PC-9 (cell line): ENCODE data around the gene FBXL17.

Source experiments
- EZH2 ChIP-seq: fragments of 200-600 bp; sonication (generic); IDR thresholded peaks from 2 replicates; pipeline ENCODE4 v1.8.0; 2017; ENCODE audit warnings: antibody characterized with exemption, low read depth
- TF ChIP-seq, protein P1 (sequence below): fragments of 200-600 bp; sonication (generic); conservative IDR thresholded peaks from 2 replicates; pipeline ENCODE4 v1.6.1; 2017; ENCODE audit warnings: mixed run types, antibody characterized with exemption, mild to moderate bottlenecking, moderate library complexity

DNA sequence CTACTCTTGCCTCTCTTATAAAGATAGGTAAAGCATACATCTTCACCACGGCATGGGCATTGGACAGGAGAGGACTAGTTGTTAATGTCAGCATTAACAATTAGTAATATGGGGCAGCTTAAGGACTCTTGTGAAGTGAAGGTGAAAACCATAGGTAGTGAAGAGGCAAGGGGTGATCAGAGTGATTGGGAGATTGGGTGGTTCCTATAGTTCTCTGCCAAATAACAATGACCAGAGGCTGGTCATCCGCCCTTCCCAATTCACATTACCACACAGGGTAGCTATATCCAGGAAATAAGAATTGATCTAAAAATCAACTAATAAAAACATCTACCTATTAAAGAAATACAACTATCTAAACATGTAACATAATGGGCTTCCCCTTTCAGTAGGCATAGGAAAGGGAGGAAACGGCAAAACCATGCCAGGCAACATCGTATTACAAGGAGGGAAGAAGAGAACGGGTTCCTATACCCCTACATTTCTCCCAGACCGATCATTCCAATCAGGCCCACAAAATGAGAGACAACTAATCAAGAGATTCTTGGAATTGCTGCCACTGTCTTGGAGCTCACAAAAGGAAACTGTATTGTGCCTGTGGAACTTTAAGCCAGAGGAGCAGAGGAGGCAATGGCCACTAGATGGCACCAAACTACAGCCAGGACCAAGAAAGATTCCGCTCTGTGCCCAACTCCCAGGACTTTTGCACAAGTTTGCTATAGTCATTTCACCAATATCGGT lies 121.6 kb downstream of the FBXL17 start:
- TF ChIP-seq, protein P1, sequence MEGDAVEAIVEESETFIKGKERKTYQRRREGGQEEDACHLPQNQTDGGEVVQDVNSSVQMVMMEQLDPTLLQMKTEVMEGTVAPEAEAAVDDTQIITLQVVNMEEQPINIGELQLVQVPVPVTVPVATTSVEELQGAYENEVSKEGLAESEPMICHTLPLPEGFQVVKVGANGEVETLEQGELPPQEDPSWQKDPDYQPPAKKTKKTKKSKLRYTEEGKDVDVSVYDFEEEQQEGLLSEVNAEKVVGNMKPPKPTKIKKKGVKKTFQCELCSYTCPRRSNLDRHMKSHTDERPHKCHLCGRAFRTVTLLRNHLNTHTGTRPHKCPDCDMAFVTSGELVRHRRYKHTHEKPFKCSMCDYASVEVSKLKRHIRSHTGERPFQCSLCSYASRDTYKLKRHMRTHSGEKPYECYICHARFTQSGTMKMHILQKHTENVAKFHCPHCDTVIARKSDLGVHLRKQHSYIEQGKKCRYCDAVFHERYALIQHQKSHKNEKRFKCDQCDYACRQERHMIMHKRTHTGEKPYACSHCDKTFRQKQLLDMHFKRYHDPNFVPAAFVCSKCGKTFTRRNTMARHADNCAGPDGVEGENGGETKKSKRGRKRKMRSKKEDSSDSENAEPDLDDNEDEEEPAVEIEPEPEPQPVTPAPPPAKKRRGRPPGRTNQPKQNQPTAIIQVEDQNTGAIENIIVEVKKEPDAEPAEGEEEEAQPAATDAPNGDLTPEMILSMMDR, result peak; percentile 86
- TF ChIP-seq EZH2, result no peak
